GM23338 (cell line): Measurements from ENCODE around the gene CTTNBP2. TPM values are rescaled to one million over a fixed set of nuclear protein-coding genes. Genes with fewer than 3 reads are reported as not detected.

Source experiments
- ATAC-seq: fragments of 200-7000 bp; cut with Tn5 transposase; 3 replicates; pipeline ENCODE4 v1.9.1; 2020
- DNase-seq: peaks from one replicate; pipeline ENCODE4 v3.0.0-alpha.2; 2015; ENCODE audit warnings: low spot score
- H2AFZ ChIP-seq: fragments of 200-600 bp; sonication (generic); 2 replicates; pipeline ENCODE4 v1.8.0; 2016; ENCODE audit warnings: antibody characterized with exemption, mild to moderate bottlenecking, moderate library complexity
- H3F3A ChIP-seq: fragments of 200-600 bp; sonication (generic); replicated peaks from 2 replicates; pipeline ENCODE4 v1.8.0; 2017; ENCODE audit warnings: antibody characterized with exemption, mixed run types, low read depth
- H3K27ac ChIP-seq: fragments of 200-600 bp; sonication (generic); 2 replicates; pipeline ENCODE4 v1.6.1; 2016; ENCODE audit warnings: low read depth
- H3K27me3 ChIP-seq: fragments of 200-600 bp; sonication (generic); 2 replicates; pipeline ENCODE4 v1.8.0; 2016; ENCODE audit warnings: mild to moderate bottlenecking, mixed run types, moderate library complexity; ENCODE audit not compliant: insufficient read depth
- H3K36me3 ChIP-seq: fragments of 200-600 bp; sonication (generic); 2 replicates; pipeline ENCODE4 v1.8.0; 2016; ENCODE audit warnings: mild to moderate bottlenecking; ENCODE audit not compliant: insufficient read depth
- H3K4me1 ChIP-seq: fragments of 200-600 bp; sonication (generic); 2 replicates; pipeline ENCODE4 v1.8.0; 2016; ENCODE audit warnings: mild to moderate bottlenecking, moderate library complexity; ENCODE audit not compliant: insufficient read depth
- H3K4me2 ChIP-seq: fragments of 200-600 bp; sonication (generic); 2 replicates; pipeline ENCODE4 v1.7.1; 2017; ENCODE audit warnings: mixed run types
- H3K4me3 ChIP-seq: fragments of 200-600 bp; sonication (generic); 2 replicates; pipeline ENCODE4 v1.6.1; 2016; ENCODE audit warnings: mixed run types
- H3K79me2 ChIP-seq: fragments of 200-600 bp; sonication (generic); replicated peaks from 2 replicates; pipeline ENCODE4 v1.8.0; 2017; ENCODE audit warnings: mild to moderate bottlenecking; ENCODE audit not compliant: insufficient read depth
- H3K9me2 ChIP-seq: fragments of 200-600 bp; sonication (generic); 2 replicates; pipeline ENCODE4 v1.8.0; 2017; ENCODE audit not compliant: insufficient read depth
- H4K20me1 ChIP-seq: fragments of 200-600 bp; sonication (generic); replicated peaks from 2 replicates; pipeline ENCODE4 v1.8.0; 2017; ENCODE audit warnings: mild to moderate bottlenecking; ENCODE audit not compliant: insufficient read depth
- H3K27ac Mint-ChIP-seq: 2 replicates; pipeline ENCODE4 v1.8.0; 2020; ENCODE audit warnings: inconsistent platforms, mild to moderate bottlenecking, moderate library complexity, mixed read lengths
- H3K27me3 Mint-ChIP-seq: 3 replicates; pipeline ENCODE4 v1.8.0; 2022; ENCODE audit warnings: low read depth, mild to moderate bottlenecking, moderate library complexity, mixed read lengths, inconsistent platforms; ENCODE audit not compliant: insufficient read depth, poor library complexity
- H3K36me3 Mint-ChIP-seq: 3 replicates; pipeline ENCODE4 v1.8.0; 2021; ENCODE audit warnings: low read depth, mild to moderate bottlenecking, inconsistent platforms, moderate library complexity, mixed read lengths
- H3K4me1 Mint-ChIP-seq: 3 replicates; pipeline ENCODE4 v1.8.0; 2020; ENCODE audit warnings: mild to moderate bottlenecking, inconsistent platforms, mixed read lengths
- H3K4me3 Mint-ChIP-seq: 3 replicates; pipeline ENCODE4 v1.8.0; 2021; ENCODE audit warnings: moderate library complexity, mild to moderate bottlenecking, inconsistent platforms, mixed read lengths
- H3K9me3 Mint-ChIP-seq: 3 replicates; pipeline ENCODE4 v1.8.0; 2020; ENCODE audit warnings: moderate library complexity, mild to moderate bottlenecking, inconsistent platforms, mixed read lengths
- CREB1 ChIP-seq: fragments of 250-450 bp; sonication (Bioruptor Pico); IDR thresholded peaks from 2 replicates; pipeline ENCODE4 v1.5.0; 2020; ENCODE audit warnings: low read depth, mild to moderate bottlenecking, moderate library complexity
- EZH2 ChIP-seq: fragments of 200-600 bp; sonication (generic); IDR thresholded peaks from one replicate; pipeline ENCODE4 v1.8.0; 2017; ENCODE audit warnings: antibody characterized with exemption, mild to moderate bottlenecking, low read depth; ENCODE audit not compliant: unreplicated experiment
- EZH2phosphoT487 ChIP-seq: fragments of 200-600 bp; sonication (generic); IDR thresholded peaks from one replicate; pipeline ENCODE4 v1.8.1; 2018; ENCODE audit warnings: antibody characterized with exemption; ENCODE audit not compliant: unreplicated experiment
- POLR2AphosphoS5 ChIP-seq: IDR thresholded peaks from 2 replicates; pipeline ENCODE4 v1.6.1; 2016; ENCODE audit warnings: antibody characterized with exemption, low read depth
- STAT1 ChIP-seq: IDR thresholded peaks from one replicate; pipeline ENCODE4 v1.6.1; 2016; ENCODE audit warnings: antibody characterized with exemption; ENCODE audit not compliant: unreplicated experiment
- ZNF331 ChIP-seq: fragments of 250-450 bp; sonication (Bioruptor Pico); IDR thresholded peaks from 2 replicates; pipeline ENCODE4 v1.5.0; 2020; ENCODE audit warnings: low read depth, mild to moderate bottlenecking, moderate library complexity
- polyA plus RNA-seq: library from polyadenylated mRNA; unstranded; fragments of >200 nt; fragmentation: Nextera tagmentation; extraction: Ambion mirVana; gene quantifications from 2 replicates; pipeline ENCODE4 v1.2.1, GENCODE V29; 2016
- total RNA-seq: library from RNA; depleted of rRNA; stranded (reverse); fragments of >200 nt; shearing (Covaris generic); gene quantifications from 2 replicates; pipeline ENCODE4 v1.2.3, GENCODE V29; 2014
- TF ChIP-seq, protein P1 (sequence below): IDR thresholded peaks from one replicate; pipeline ENCODE4 v1.6.1; 2018; ENCODE audit warnings: antibody characterized with exemption; ENCODE audit not compliant: unreplicated experiment
- TF ChIP-seq, protein P2 (sequence below): fragments of 250-450 bp; sonication (Bioruptor Pico); IDR thresholded peaks from 2 replicates; pipeline ENCODE4 v1.5.0; 2020; ENCODE audit warnings: mild to moderate bottlenecking, moderate library complexity

CTTNBP2 gene
- total and polyA plus RNA-seq, 2 experiments from 2014 or later, result 26.8 to 30.7 TPM

DNA sequence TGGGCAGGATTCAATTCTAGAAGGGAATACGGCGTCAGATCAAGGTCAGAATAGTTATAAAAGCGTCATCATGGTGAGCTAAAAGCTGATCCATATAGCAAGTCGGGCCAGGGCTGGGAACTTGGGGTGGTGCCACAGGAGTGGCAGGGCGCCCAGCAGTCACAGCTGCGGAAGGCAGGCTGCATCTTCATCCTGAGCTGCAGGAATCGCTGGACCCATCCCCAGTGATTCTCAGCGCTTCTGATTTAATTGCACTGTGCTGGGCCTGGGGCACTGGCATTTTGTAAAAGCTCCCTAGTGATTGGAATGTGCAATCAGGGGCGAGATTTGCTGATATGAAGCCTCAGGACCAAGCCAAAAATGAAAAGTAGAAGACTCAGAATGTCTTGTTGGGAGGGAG, 135.3 kb downstream of the CTTNBP2 start:
- Histone ChIP-seq H3K9me2 (no peaks in the 10 kb centered on the region), H3K4me1 (no peaks in the 10 kb centered on the region), H3K27me3 (no peaks in the 10 kb centered on the region), H3K27ac (no peak overlapping the region), H4K20me1 (no peaks in the 10 kb centered on the region), H3K4me2 (no peak overlapping the region), H3K79me2 (no peaks in the 10 kb centered on the region), H3K36me3 (peaks cover 10% of the 10 kb centered on the region; the same call in 1 of the 2 replicates), H3K4me3 (no peak overlapping the region), H3F3A (no peaks in the 10 kb centered on the region), H2AFZ (no peak overlapping the region)
- no peak for TF ChIP-seq EZH2
- TF ChIP-seq POLR2AphosphoS5, result no peak
- no peak for TF ChIP-seq CREB1 (CRISPR knock-in tag)
- no peak for TF ChIP-seq ZNF331 (CRISPR knock-in tag)
- TF ChIP-seq, protein P1, sequence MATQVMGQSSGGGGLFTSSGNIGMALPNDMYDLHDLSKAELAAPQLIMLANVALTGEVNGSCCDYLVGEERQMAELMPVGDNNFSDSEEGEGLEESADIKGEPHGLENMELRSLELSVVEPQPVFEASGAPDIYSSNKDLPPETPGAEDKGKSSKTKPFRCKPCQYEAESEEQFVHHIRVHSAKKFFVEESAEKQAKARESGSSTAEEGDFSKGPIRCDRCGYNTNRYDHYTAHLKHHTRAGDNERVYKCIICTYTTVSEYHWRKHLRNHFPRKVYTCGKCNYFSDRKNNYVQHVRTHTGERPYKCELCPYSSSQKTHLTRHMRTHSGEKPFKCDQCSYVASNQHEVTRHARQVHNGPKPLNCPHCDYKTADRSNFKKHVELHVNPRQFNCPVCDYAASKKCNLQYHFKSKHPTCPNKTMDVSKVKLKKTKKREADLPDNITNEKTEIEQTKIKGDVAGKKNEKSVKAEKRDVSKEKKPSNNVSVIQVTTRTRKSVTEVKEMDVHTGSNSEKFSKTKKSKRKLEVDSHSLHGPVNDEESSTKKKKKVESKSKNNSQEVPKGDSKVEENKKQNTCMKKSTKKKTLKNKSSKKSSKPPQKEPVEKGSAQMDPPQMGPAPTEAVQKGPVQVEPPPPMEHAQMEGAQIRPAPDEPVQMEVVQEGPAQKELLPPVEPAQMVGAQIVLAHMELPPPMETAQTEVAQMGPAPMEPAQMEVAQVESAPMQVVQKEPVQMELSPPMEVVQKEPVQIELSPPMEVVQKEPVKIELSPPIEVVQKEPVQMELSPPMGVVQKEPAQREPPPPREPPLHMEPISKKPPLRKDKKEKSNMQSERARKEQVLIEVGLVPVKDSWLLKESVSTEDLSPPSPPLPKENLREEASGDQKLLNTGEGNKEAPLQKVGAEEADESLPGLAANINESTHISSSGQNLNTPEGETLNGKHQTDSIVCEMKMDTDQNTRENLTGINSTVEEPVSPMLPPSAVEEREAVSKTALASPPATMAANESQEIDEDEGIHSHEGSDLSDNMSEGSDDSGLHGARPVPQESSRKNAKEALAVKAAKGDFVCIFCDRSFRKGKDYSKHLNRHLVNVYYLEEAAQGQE, result no peak
- TF ChIP-seq STAT1, result no peak
- TF ChIP-seq, protein P2, sequence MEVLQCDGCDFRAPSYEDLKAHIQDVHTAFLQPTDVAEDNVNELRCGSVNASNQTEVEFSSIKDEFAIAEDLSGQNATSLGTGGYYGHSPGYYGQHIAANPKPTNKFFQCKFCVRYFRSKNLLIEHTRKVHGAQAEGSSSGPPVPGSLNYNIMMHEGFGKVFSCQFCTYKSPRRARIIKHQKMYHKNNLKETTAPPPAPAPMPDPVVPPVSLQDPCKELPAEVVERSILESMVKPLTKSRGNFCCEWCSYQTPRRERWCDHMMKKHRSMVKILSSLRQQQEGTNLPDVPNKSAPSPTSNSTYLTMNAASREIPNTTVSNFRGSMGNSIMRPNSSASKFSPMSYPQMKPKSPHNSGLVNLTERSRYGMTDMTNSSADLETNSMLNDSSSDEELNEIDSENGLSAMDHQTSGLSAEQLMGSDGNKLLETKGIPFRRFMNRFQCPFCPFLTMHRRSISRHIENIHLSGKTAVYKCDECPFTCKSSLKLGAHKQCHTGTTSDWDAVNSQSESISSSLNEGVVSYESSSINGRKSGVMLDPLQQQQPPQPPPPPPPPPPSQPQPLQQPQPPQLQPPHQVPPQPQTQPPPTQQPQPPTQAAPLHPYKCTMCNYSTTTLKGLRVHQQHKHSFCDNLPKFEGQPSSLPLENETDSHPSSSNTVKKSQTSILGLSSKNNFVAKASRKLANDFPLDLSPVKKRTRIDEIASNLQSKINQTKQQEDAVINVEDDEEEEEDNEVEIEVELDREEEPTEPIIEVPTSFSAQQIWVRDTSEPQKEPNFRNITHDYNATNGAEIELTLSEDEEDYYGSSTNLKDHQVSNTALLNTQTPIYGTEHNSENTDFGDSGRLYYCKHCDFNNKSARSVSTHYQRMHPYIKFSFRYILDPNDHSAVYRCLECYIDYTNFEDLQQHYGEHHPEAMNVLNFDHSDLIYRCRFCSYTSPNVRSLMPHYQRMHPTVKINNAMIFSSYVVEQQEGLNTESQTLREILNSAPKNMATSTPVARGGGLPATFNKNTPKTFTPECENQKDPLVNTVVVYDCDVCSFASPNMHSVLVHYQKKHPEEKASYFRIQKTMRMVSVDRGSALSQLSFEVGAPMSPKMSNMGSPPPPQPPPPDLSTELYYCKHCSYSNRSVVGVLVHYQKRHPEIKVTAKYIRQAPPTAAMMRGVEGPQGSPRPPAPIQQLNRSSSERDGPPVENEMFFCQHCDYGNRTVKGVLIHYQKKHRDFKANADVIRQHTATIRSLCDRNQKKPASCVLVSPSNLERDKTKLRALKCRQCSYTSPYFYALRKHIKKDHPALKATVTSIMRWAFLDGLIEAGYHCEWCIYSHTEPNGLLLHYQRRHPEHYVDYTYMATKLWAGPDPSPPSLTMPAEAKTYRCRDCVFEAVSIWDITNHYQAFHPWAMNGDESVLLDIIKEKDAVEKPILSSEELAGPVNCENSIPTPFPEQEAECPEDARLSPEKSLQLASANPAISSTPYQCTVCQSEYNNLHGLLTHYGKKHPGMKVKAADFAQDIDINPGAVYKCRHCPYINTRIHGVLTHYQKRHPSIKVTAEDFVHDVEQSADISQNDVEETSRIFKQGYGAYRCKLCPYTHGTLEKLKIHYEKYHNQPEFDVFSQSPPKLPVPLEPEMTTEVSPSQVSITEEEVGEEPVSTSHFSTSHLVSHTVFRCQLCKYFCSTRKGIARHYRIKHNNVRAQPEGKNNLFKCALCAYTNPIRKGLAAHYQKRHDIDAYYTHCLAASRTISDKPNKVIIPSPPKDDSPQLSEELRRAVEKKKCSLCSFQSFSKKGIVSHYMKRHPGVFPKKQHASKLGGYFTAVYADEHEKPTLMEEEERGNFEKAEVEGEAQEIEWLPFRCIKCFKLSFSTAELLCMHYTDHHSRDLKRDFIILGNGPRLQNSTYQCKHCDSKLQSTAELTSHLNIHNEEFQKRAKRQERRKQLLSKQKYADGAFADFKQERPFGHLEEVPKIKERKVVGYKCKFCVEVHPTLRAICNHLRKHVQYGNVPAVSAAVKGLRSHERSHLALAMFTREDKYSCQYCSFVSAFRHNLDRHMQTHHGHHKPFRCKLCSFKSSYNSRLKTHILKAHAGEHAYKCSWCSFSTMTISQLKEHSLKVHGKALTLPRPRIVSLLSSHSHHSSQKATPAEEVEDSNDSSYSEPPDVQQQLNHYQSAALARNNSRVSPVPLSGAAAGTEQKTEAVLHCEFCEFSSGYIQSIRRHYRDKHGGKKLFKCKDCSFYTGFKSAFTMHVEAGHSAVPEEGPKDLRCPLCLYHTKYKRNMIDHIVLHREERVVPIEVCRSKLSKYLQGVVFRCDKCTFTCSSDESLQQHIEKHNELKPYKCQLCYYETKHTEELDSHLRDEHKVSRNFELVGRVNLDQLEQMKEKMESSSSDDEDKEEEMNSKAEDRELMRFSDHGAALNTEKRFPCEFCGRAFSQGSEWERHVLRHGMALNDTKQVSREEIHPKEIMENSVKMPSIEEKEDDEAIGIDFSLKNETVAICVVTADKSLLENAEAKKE, result no peak
- TF ChIP-seq EZH2phosphoT487, result no peak
- Mint-ChIP-seq H3K4me3 (no peak overlapping the region), H3K9me3 (no peaks in the 10 kb centered on the region), H3K27me3 (no peaks in the 10 kb centered on the region), H3K27ac (no peak overlapping the region), H3K36me3 (peaks cover 54% of the 10 kb centered on the region), H3K4me1 (no peaks in the 10 kb centered on the region)
- ATAC-seq (no peak), DNase-seq (no peak)
